ENCODE results near the gene MAD2L2.

MAD2L2 gene

GRCh38 chr1:11652203-11652780, 28.7 kb downstream of the MAD2L2 start:
- DNase-seq, result no peak

GRCh38 chr1:11651017-11651416, 29.9 kb downstream of the MAD2L2 start:
- DNase-seq, result no peak

DNA sequence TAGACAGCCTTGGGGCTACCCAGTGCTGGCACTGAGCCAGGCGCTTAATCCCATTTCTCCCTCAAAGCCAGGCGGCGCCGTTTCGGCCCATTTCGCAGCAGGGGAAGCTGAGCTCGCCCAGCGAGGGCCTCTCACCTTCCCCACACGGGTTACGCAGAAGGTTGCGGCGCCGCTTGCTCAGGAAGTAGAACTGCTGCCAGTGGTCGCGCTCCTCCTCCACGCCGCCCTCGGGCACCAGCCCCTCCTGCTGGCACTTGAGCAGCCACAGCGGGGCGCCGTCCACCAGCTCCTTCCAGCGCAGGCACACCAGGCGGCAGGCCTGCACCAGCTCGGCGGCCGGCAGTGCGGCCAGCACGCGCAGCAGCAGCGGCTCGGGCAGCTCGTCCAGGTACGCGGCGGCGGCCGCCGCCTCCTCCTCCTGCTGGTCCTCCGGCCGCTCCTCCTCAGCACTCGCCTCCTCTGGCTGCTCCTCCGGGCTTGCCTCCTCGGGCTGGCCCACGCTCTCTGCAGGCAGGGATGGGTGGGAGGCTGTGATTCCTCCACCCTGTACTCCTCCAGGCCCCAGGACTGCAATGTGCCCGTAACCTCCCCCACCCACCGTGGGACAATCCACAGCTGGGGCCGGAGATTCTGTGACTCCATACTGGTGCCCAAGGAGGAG, 30.5 kb downstream of the MAD2L2 start:
- peak; percentile 59 for DNase-seq

- no peak for DNase-seq
These were observed 31.2 kb downstream of the MAD2L2 start for GRCh38 chr1:11649624-11650330.

DNA sequence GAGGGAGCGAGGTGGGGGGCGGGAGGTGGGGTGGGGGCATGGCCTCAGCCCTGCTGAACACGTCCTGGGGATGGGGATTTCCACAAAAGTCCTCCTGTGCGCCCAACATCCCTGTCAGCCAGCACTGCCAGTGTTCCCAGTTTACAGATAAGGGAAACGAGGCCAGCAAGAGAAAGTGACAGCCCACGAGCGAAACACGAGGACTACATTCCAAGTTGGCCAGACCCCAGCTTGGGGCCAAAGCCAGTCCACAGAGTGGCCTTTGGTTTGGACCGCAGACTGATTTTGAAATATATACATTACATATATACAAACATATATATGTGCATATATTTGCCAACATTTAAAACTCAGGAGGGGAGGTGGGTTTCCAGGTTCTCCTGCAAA, 31.7 kb downstream of the MAD2L2 start:
- DNase-seq, result no peak

- DNase-seq, result no peak
These were observed 32.2 kb downstream of the MAD2L2 start for GRCh38 chr1:11648732-11649158.

DNA sequence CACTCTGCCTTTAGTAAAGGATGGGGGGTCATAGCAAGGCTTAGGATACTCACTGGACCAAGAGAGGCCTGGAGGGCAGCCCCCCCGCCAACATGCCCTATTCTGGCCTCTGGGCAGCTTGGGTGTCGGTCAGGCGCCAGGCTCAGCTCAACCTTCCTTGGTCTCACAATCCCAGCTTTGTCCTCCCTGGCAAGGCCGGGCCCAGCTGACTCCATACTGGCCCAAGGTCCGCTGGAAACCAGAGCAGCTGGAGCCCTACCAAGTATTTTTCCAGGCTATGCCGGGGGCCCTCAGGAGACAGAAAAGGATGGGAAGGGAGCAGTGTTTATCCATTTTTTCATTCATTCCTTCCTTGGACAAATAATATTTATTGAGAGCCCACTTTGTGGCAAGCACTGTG, 32.9 kb downstream of the MAD2L2 start:
- DNase-seq, result no peak

- no peak for DNase-seq
These were observed 33.6 kb downstream of the MAD2L2 start for GRCh38 chr1:11647333-11647732.

DNA sequence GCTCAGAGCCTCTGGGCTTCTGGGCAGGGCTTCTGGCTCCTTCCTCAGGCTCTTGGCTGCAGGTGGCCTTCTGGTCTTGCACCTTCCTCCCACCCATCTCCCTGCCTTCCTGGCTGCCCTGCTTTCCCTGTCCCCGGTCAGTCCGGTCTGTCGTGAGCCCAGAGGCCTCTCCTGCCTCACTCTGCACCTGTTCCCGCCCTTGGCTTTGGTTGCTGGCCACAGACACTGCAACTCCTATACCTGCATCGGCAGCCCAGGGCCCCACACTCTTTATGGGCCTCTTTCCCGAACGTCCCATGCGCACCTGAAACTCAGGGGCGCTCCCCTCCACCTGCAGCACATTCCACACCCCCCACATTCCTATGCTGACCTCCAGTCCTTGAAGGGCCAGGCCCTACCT, 34.6 kb downstream of the MAD2L2 start:
- DNase-seq, result no peak

DNA sequence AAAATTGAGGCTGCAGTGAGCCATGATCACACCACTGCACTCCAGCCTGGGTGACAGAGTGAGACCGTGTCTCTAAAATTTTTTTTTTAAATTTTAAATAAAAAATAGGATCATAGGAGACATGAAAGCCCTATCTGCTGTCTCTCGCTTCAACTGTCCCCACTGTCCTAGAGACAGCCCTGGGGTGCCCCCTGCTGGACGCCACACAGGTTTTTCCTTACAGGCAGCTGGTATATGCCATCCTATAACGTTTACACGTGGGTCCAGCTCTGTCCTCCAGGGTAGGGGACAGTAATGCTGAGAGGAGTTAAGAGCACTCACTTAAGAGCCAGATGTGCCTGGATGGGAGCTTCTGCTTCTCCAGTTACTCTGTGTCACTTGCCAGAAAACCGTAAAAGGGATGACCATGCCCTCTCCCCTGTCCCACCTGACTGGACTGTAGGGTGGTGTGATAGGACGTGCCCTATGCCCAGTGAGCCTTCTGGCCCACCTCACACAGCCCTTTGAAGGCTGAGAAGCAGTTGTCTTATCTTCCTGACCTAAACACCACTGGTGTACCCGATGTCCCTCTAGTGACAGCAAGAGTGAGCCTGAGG, 35.2 kb downstream of the MAD2L2 start:
- DNase-seq, result peak; percentile 66

DNA sequence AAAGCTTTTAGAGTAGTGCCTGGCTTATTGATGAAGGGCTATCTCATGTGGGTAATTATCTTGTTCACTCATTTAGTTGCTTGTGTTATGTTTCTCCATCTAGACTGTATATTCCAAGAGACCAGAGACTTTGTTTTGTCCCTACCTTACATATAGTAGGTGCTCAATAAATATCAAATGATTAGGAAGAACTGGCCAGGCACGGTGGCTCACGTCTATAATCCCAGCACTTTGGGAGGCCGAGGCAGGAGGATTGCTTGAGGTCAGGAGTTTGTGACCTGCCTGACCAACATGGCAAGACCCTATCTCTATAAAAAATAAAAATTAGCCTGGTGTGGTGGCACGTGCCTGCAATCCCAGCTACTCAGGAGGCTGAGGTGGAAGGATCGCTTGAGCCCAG, 35.7 kb downstream of the MAD2L2 start:
- no peak for DNase-seq

GRCh38 chr1:11643782-11644181, 37.2 kb downstream of the MAD2L2 start:
- DNase-seq, result no peak

GRCh38 chr1:11642418-11643017, 38.4 kb downstream of the MAD2L2 start:
- DNase-seq, result peak; percentile 54

- DNase-seq, result no peak
These were observed 39.1 kb downstream of the MAD2L2 start for GRCh38 chr1:11641776-11642305.

GRCh38 chr1:11640944-11641343, 40.0 kb downstream of the MAD2L2 start:
- DNase-seq, result no peak

- no peak for DNase-seq
These were observed 40.8 kb downstream of the MAD2L2 start for GRCh38 chr1:11640101-11640500.

DNA sequence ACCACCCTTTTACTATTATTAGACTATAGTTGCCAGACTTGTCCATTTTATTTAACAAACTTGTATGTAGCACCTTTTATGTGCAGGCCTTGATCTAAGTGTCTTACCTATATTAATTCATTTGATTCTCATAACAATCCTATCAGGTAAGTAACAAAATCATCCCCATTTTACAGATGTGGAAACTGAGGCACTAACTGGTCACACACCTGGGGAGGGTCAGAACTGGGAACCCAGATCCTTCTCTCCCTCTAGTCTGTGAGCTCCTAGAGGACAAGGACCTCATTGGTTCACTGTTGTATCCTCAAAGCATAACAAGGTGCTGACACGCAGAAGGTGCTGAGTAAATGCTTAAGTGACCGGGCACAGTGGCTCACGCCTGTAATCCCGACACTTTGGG, 41.6 kb downstream of the MAD2L2 start:
- no peak for DNase-seq

GRCh38 chr1:11638121-11638520, 42.8 kb downstream of the MAD2L2 start:
- no peak for DNase-seq

DNA sequence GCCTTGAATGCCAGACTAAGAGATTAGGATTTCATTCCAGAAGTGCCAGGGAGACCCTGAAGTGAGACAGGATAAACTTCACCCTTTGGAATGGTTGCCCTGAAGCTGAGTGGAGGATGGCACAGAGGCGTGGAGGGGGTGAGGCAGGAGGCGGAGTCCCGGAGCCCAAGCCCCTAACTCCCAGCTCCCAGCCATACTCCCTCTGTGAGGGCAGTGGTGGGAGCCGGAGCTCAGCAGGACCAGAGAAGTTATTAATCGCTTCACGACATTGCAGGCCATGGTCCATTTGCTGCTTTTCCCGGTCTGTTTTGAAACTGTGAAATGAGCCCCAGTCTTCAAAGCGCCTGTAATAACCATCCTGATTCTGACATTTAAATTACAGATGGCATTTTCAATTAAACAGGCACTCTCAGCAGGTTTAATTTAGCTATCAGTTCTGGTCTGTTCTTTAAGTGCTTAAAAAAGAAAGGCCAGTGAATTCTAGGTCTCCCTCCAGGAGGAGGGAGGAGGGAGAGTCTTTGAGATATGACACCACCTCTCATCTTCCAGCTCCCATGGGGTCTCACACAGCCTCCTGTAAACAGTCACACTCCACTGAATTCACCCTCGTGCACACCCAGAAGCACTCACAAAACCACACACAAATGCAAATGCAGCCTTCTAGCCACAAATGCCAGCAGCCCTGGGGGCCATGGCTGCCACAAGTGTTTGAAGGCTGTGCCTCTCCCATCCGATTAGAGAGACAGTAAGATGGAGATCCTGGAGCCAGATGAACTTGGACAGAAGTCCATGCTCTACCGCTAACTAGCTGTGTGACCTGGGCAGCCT, 46.4 kb downstream of the MAD2L2 start:
- no peak for DNase-seq

GRCh38 chr1:11629184-11630016, 51.5 kb downstream of the MAD2L2 start:
- no peak for DNase-seq

- DNase-seq, result no peak
These were observed 52.2 kb downstream of the MAD2L2 start for GRCh38 chr1:11628767-11629166.

Measured in activated CD4-positive, alpha-beta T cell treated with anti-CD3 and anti-CD28 coated beads for 1 hour (primary cell).